ENCODE measurements around the gene SLC39A8.

DNA sequence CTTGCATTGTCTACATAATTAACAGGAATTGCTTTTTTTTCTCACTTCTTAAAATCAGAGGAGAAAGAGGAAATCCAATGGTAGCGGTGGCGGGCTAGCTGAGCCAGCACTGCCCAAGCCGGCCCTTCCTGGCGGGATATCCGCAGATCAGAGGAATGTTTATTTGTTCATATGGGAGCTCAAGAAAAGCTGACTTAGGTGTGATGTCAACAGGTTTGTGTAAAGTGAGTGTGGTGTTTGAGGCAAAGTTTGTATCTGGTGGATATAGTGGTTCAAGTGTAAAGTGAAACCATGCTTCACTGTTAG lies 466 bp upstream of the SLC39A8 start:
- TF ChIP-seq, protein P1, sequence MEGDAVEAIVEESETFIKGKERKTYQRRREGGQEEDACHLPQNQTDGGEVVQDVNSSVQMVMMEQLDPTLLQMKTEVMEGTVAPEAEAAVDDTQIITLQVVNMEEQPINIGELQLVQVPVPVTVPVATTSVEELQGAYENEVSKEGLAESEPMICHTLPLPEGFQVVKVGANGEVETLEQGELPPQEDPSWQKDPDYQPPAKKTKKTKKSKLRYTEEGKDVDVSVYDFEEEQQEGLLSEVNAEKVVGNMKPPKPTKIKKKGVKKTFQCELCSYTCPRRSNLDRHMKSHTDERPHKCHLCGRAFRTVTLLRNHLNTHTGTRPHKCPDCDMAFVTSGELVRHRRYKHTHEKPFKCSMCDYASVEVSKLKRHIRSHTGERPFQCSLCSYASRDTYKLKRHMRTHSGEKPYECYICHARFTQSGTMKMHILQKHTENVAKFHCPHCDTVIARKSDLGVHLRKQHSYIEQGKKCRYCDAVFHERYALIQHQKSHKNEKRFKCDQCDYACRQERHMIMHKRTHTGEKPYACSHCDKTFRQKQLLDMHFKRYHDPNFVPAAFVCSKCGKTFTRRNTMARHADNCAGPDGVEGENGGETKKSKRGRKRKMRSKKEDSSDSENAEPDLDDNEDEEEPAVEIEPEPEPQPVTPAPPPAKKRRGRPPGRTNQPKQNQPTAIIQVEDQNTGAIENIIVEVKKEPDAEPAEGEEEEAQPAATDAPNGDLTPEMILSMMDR (IDR thresholded peaks at IDR 0.05) = no peak
- no peak for TF ChIP-seq POLR2A (IDR thresholded peaks at IDR 0.05)

Measured in uterus (tissue), 2 donors.